NCI-H345 (cell line): ENCODE measurements around the gene DOK5.

Experiments used
- DNase-seq: peaks from one replicate; lab custom pipeline; 2025; lab: John Stamatoyannopoulos, UW

DOK5 gene

GRCh38 chr20:54515793-54516628 is 40.6 kb downstream of the DOK5 start:
- no peak for DNase-seq

DNA sequence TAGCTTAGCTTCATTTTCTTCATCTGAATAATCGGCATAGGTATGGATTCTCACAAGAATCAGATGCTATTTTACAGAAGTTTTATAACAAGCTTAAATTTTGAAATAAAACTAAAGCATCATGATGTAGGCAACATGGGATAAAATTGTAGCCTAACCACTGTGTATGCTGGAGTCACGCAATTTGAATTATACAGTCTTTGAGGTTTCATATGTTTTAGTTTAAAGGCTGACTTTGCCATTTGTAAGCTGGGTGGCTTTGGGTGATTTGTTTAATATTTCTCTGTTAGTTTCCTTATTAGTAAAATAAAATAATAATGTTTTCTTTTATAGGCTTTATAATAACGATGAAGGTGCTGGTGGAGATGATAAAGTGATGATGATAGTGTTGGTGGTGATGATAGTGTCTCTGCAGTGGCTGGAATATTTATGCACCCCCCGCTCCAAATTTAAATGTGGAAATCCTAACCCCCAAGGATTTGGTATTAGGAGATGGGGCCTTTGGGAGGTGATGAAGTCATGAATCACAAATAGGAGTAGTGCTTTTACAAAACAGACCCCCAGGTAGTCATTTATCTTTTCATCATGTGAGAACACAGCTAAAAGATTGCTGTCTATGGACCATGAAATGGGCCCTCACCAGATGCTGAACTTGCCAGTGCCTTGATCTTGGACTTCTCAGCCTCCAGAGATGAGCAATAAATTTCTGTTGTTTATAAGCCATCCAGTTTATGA is 42.0 kb downstream of the DOK5 start:
- DNase-seq, result no peak

GRCh38 chr20:54524849-54525248 is 49.5 kb downstream of the DOK5 start:
- DNase-seq, result no peak

DNA sequence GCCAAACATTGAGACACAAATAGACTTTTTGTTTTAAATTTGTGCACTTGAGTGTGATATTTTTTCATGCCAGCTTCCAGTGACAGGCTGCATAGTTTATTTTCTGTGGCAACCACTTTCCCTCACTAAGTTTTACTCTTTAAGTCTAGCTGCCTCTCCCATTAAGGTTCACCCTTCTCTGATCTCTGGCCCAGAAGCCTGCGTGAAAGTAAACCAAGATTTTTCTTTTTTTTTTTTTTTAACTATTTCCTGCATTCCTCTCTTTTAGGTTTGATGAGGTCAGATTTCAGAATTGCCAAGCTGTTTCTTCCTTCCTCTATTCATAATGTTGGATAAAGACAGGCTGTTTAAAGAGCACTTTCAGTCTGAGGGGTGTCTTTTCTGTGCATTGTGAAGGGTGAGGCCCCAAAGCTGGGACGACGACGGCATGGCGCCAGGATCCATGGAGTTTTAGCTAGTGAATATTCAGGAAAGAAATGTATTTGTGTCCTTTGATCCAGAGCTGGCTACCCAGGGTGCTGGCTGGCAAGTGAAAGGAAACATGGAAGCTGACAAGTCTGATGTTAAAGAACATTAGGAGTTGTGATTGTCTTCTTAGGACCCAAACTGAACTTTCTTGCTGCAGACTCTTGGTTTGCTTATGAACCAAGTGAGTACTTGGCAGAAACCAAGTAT is 50.7 kb downstream of the DOK5 start:
- DNase-seq, result no peak

- no peak for DNase-seq
Observed at GRCh38 chr20:54526801-54527200, 51.4 kb downstream of the DOK5 start.

GRCh38 chr20:54532573-54532972 is 57.2 kb downstream of the DOK5 start:
- DNase-seq, result no peak

DNA sequence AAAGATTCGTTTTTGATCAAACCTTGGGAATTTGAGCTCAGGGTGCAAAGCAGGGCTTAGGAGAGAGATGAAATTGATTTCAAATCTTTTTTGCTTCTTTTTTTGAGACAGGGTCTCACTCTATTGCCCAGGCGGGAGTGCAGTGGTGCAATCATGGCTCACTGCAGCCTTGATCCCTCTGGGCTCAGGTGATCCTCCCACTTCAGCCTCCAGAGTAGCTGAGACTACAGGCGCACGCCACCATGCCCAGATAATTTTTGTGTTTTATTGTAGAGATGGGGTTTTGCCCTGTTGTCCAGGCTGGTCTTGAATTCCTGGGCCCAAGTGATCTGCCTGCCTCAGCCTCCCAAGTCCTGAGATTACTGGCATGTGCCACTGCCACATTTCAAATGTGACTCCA is 58.7 kb downstream of the DOK5 start:
- no peak for DNase-seq

GRCh38 chr20:54535033-54535432 is 59.6 kb downstream of the DOK5 start:
- DNase-seq, result no peak

DNA sequence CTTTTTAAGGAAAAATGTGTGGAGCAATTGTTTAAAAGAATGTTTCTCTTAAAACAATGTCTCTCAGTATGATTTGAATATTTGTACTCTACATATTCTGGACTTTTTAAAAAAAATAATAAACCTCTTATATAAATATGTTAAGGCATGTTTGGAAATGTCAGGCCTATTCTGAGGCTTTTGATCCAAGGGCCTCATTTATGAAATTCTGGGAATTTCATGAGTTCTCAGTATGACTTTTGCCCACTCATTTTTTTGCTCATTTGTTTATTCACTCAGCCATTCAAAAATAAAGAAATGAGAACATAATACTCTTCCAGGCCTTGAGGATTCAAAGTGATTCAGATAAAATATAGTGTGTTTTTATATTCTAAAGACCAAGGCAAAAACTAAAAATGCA is 60.4 kb downstream of the DOK5 start:
- DNase-seq, result no peak

- DNase-seq, result no peak
Observed at GRCh38 chr20:54539521-54540046, 64.2 kb downstream of the DOK5 start.

DNA sequence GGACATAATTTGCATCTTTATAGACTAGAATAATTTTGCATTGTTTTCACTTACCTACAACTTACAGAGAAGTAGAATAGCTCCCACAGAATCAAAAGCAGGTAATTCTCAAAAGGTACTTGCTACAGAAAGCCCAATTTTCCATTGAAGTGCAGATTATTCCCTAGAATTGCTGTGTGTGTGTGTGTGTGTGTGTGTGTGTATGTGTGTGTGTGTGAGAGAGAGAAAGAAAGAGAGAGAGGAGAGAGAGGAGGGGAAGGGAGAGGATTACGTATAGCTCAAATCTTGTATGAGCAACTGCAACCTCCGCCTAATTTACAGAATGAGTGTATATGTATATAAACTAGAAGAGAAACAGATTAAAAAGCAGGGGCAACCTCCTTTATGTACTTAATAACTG is 68.0 kb downstream of the DOK5 start:
- DNase-seq, result no peak

DNA sequence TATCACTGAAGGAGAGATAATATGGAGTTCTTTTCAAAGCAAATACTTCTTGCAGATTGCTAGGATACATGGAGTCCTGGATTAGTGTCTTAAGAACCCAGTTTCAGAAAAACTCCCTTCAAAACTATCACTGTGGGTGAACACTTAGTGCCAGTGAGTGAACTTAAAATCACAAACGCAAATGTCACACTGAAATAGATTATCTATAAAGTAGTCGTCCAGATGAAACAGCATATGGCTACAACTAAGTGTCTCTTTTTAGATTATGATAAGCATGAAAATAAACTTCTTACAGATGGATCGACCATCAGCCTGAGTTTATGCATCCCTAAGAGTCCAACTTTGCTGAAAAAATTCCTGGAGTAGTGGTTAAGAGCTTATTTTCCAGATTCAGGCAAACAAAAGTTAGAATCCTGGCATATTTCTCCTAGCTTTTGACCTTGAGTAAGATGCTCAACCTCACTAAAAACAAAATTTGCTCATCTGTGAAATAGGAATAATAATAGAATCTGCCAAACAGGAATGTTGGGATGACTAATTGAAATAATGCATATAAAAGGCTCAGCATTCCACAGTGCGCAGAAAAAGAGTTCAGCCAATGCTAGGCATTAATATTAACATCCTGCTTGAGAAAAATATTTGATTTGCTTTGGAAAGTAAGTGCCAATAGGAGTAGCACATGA is 70.4 kb downstream of the DOK5 start:
- DNase-seq, result no peak

GRCh38 chr20:54548849-54549248 is 73.5 kb downstream of the DOK5 start:
- no peak for DNase-seq

DNA sequence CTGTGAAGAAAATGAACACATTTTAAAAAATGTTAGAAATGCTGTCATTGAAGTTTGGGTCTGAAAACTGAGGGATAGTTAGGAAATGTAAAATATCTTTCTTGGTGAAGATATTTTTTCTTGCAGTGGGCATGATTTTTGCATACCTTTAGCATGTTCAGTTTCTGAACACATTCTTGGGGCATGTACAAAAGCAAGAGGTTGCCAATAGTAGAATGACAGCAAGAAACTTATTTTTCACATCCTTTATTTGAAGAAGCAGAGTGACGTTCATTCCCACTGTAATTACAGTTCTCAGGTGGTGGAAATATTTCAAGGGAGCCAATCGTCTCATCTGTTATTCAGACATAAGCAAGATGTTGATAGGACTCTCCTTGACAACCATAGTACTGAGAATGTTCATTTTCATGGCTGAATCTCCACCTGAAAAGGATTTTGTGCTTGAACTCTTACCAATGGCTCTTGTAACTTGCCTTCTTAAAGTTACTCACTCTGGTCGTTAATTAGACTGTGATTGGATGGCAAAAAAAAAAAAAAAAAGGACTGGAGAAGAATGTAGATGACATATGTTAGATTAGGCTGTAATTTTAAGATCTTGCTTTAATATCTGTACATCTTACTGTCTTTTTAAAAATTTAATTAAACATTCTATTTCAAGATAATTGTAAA is 74.4 kb downstream of the DOK5 start:
- DNase-seq, result no peak

DNA sequence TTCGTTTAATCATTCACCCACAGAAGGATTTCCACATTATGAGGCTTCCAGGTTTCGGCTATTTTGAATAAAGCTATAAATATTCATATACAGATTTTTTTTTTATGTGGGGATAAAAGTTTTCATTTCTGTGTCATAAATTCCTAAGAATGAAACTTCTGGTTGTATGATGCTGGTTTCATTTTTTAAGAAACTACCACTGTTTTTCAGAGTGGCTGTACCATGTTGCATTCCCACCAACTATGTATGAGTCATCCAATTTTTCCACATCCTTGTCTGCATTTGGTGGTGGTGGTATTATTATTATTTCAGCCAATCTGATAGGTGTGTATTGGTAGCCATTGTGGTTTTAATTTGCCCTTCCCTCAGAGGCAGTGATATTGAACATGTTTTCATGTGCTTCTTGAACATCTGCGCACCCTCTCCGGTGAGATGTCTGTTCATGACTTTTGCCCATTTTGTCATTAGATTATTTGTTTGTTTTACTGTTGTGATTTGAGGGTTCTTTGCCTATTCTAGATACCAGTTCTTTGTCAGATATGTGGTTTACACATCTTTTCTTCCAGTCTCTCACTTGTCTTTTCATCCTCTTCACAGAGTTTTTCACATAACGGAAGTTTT is 75.5 kb downstream of the DOK5 start:
- DNase-seq, result no peak

- no peak for DNase-seq
Observed at GRCh38 chr20:54554006-54554405, 78.6 kb downstream of the DOK5 start.

DNA sequence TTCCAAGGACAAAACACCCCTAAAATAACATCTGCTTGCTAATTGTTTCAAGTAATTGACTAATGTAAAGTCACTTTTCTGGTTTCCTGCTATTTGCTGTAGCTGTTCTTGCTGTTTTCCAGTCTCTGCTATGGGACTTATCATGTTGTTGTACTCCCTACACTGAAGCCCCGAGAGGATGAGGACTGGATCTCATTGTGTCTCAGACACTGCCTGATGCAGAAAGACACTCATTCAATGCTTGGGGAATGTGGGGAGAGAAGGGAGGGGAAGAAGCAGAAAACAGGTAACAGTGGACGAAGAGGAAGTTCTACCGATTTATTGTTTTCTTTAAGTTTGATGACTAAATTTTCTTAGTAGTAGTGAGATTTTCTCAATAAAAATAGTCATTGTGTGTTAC is 79.8 kb downstream of the DOK5 start:
- no peak for DNase-seq

GRCh38 chr20:54556406-54556805 is 81.0 kb downstream of the DOK5 start:
- DNase-seq, result no peak

DNA sequence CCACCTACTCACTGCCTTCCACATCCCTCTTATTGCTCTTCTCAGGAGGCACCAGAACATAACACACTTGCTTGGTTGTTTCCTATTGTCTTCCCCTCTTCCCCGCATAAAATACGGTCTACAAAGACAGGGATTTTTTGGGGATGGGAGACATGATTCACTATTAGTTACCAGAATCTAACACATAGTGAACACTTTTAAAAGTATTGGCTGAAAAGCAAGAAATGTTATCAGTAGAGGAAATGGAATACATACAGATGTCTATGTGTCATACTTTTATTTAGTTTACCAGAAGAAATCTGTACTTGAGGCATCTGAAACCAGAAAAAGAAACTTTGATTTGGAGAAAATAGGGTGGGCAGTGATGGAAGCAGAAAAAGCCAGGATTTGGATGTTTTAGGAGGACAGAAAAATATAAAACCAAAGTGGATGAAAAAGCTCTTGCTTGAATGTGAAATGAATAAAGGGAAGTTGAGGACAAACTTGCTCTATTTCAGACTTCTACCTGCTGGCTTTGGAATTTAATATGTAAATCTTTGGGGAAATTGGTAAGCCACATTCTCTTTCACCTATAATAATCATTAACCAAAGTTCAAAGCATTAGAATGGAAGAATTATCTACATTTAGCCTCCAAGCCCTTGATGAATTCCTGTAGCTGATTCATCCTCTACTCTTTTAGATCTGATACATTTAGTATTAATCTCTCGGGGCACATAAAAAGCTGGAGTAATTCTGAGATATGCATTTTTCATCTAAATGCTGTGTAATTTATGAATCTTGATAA is 82.6 kb downstream of the DOK5 start:
- no peak for DNase-seq

- DNase-seq, result no peak
Observed at GRCh38 chr20:54559890-54560289, 84.5 kb downstream of the DOK5 start.
